Ramos (cell line): ENCODE results near the gene KLHL17.
"Not testable (repeated sequence)": the region's sequence is repeated elsewhere in the genome, so short reads cannot be mapped to it uniquely, and the experiment has no call there.

Source experiments
- in situ Hi-C: fragments of 300-500 bp; cut with MboI; formaldehyde crosslinking; loops from one replicate; pipeline ENCODE4 v1.14.3; 2022; ENCODE audit warnings: low sequenced_read_pairs; ENCODE audit not compliant: unreplicated experiment

The KLHL17 gene

GRCh38 chr1:966135-966703, 5.8 kb downstream of the KLHL17 start, which contains the start of gene PLEKHN1:
Gene PLEKHN1 (plus strand): TSS chr1:966482. CDS start chr1:966532, 50 bp downstream.
- in situ Hi-C loops = no loop called here

- in situ Hi-C loops = no loop called here
Observed at GRCh38 chr1:966704-967300, 6.4 kb downstream of the KLHL17 start.

GRCh38 chr1:967466-968343, 7.3 kb downstream of the KLHL17 start:
- in situ Hi-C loops = no loop called here

GRCh38 chr1:969260-969855, 9.0 kb downstream of the KLHL17 start:
- in situ Hi-C loops = no loop called here

GRCh38 chr1:970242-970972, 10.0 kb downstream of the KLHL17 start:
- in situ Hi-C loops = no loop called here

- in situ Hi-C loops = no loop called here
Observed at GRCh38 chr1:970973-971730, 10.8 kb downstream of the KLHL17 start.

GRCh38 chr1:971751-972506, 11.5 kb downstream of the KLHL17 start:
- in situ Hi-C loops = no loop called here

- in situ Hi-C loops = no loop called here
Observed at GRCh38 chr1:972726-973458, 12.5 kb downstream of the KLHL17 start.

GRCh38 chr1:973459-974292, 13.3 kb downstream of the KLHL17 start:
- in situ Hi-C loops = no loop called here

- in situ Hi-C loops = no loop called here
Observed at GRCh38 chr1:974293-974640, 13.9 kb downstream of the KLHL17 start.

GRCh38 chr1:974687-975328, 14.4 kb downstream of the KLHL17 start:
- in situ Hi-C loops = no loop called here

GRCh38 chr1:975365-975764, 15.0 kb downstream of the KLHL17 start:
- in situ Hi-C loops = no loop called here

- in situ Hi-C loops = no loop called here
Observed at GRCh38 chr1:975896-976683, 15.7 kb downstream of the KLHL17 start.

- in situ Hi-C loops = not testable (repeated sequence)
Observed at GRCh38 chr1:976791-977190, 16.4 kb downstream of the KLHL17 start.

GRCh38 chr1:978069-978834, 17.9 kb downstream of the KLHL17 start:
- in situ Hi-C loops = no loop called here
